ENCODE measurements around the gene MUTYH. TPM values are rescaled to one million over a fixed set of nuclear protein-coding genes. Genes with fewer than 3 reads are reported as not detected.
"Not testable (repeated sequence)": the region's sequence is repeated elsewhere in the genome, so short reads cannot be mapped to it uniquely, and the experiment has no call there.

Gene MUTYH
- polyA plus RNA-seq, 2 donors, result 12.2 to 21.8 TPM

DNA sequence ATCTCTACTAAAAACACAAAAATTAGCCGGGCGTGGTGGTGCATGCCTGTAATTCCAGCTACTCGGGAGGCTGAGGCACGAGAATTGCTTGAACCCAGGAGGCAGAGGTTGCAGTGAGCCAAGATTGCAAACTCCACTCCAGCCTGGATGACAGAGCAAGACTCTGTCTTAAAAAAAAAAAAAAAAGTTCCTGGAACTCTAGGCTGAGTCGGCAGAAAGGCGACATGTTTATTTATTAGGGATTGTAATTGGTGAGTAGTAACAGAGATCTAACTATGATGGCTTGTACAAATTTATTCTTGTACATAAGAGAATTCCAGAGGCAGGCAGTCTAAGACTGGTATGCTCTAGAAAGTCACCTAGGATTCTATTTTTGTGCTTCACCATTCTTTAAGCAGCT lies 49.2 kb downstream of the MUTYH start:
- not testable (repeated sequence) for H3K4me3 ChIP-seq (ENCODE audit: low read depth in 1 of 2, low read length in 2 of 2); H3K36me3 ChIP-seq (ENCODE audit: control insufficient read depth in 2 of 2, insufficient read depth in 2 of 2, low read length in 1 of 2); H3K9me3 ChIP-seq (ENCODE audit: control insufficient read depth in 2 of 2, insufficient read depth in 1 of 2, low read depth in 1 of 2, low read length in 1 of 2); H3K27ac ChIP-seq (ENCODE audit: low read depth in 2 of 2, low read length in 1 of 2); H3K4me1 ChIP-seq (ENCODE audit: control insufficient read depth in 2 of 2, insufficient read depth in 2 of 2, low read length in 1 of 2); H3K27me3 ChIP-seq (ENCODE audit: control insufficient read depth in 1 of 2, insufficient read depth in 2 of 2, low read length in 2 of 2)
- WGBS, 2 donors, result 78 to 82% methylated on average over 6 of the region's 6 CpGs

DNA sequence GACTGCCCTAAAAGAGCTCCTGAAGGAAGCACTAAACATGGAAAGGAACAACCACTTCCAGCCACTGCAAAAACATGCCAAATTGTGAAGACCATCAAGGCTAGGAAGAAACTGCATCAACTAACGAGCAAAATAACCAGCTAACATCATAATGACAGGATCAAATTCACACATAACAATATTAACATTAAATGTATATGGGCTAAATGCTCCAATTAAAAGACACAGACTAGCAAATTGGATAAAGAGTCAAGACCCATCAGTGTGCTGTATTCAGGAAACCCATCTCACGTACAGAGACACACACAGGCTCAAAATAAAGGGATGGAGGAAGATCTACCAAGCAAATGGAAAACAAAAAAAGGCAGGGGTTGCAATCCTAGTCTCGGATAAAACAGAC lies 53.7 kb downstream of the MUTYH start:
- H3K4me3 ChIP-seq (ENCODE audit: low read depth in 1 of 2, low read length in 2 of 2); H3K9me3 ChIP-seq (ENCODE audit: control insufficient read depth in 2 of 2, insufficient read depth in 1 of 2, low read depth in 1 of 2, low read length in 1 of 2); H3K36me3 ChIP-seq (ENCODE audit: control insufficient read depth in 2 of 2, insufficient read depth in 2 of 2, low read length in 1 of 2); H3K27me3 ChIP-seq (ENCODE audit: control insufficient read depth in 1 of 2, insufficient read depth in 2 of 2, low read length in 2 of 2); H3K4me1 ChIP-seq (ENCODE audit: control insufficient read depth in 2 of 2, insufficient read depth in 2 of 2, low read length in 1 of 2); H3K27ac ChIP-seq (ENCODE audit: low read depth in 2 of 2, low read length in 1 of 2): not testable (repeated sequence)
- 65 to 77% methylated on average over 2 of the region's 3 CpGs for WGBS, 2 donors

DNA sequence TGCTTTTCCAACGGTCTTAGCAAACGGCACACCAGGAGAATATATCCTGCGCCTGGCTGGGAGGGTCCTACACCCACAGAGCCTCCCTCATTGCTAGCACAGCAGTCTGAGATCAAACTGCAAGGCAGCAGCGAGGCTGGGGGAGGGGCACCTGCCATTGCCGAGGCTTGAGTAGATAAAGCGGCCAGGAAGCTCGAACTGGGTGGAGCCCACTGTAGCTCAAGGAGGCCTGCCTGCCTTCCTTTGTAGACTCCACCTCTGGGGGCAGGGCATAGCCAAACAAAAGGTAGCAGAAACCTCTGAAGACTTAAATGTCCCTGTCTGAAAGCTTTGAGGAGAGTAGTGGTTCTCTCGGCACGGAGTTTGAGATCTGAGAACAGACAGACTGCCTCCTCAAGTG lies 55.4 kb downstream of the MUTYH start:
- not testable (repeated sequence) for H3K4me1 ChIP-seq (ENCODE audit: control insufficient read depth in 2 of 2, insufficient read depth in 2 of 2, low read length in 1 of 2); H3K4me3 ChIP-seq (ENCODE audit: low read depth in 1 of 2, low read length in 2 of 2); H3K36me3 ChIP-seq (ENCODE audit: control insufficient read depth in 2 of 2, insufficient read depth in 2 of 2, low read length in 1 of 2); H3K9me3 ChIP-seq (ENCODE audit: control insufficient read depth in 2 of 2, insufficient read depth in 1 of 2, low read depth in 1 of 2, low read length in 1 of 2); H3K27ac ChIP-seq (ENCODE audit: low read depth in 2 of 2, low read length in 1 of 2); H3K27me3 ChIP-seq (ENCODE audit: control insufficient read depth in 1 of 2, insufficient read depth in 2 of 2, low read length in 2 of 2)
- 85 to 89% methylated on average over 9 of the region's 9 CpGs for WGBS, 2 donors

DNA sequence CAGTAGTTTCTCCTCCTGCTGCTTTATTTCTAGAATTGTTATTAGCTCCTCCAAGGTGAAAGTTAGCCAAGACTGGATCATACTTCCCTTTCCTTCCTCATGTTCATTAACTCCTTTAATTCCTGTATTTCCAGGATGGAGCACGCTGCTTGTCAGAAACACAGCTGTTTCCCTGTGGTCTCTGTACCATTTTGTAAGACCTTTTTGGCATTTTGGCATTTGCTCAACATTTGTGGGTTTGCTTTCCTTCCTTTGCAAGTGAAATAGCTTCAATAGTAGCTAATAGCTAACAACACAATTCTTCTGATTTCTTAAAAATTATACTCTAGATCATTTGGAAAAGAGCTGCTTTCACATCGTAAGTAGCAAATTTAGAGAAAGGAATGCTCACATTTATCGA lies 57.9 kb downstream of the MUTYH start:
- Histone ChIP-seq H3K9me3 (ENCODE audit: control insufficient read depth in 2 of 2, insufficient read depth in 1 of 2, low read depth in 1 of 2, low read length in 1 of 2) (no peaks in the 10 kb centered on the region), H3K36me3 (ENCODE audit: control insufficient read depth in 2 of 2, insufficient read depth in 2 of 2, low read length in 1 of 2) (no peaks in the 10 kb centered on the region), H3K4me3 (ENCODE audit: low read depth in 1 of 2, low read length in 2 of 2) (no peak overlapping the region), H3K27ac (ENCODE audit: low read depth in 2 of 2, low read length in 1 of 2) (no peak overlapping the region), H3K27me3 (ENCODE audit: control insufficient read depth in 1 of 2, insufficient read depth in 2 of 2, low read length in 2 of 2) (no peaks in the 10 kb centered on the region), H3K4me1 (ENCODE audit: control insufficient read depth in 2 of 2, insufficient read depth in 2 of 2, low read length in 1 of 2) (no peaks in the 10 kb centered on the region)
- WGBS, 2 donors, result 68 to 69% methylated on average over 3 of the region's 3 CpGs

Other genes starting within 250 kb of the MUTYH start
- gene ZSWIM5, start 133.8 kb downstream of the MUTYH start, polyA plus RNA-seq, result under 1 TPM; 0.41 to 0.71 TPM
- 1 to 10 TPM; 2.7 to 5.2 TPM for gene HPDL, start 13.5 kb downstream of the MUTYH start, polyA plus RNA-seq
- gene TOE1, start 270 bp downstream of the MUTYH start, polyA plus RNA-seq, result 1 to 10 TPM; 4.4 to 8.0 TPM
- 1 to 10 TPM; 4.0 to 4.3 TPM for gene TESK2, start 150.7 kb upstream of the MUTYH start, polyA plus RNA-seq
- gene CCDC163, start 159.6 kb upstream of the MUTYH start, polyA plus RNA-seq, result 1 to 10 TPM in 1 of 2 donors, under 1 TPM in 1; 0.79 to 1.2 TPM
- 1 to 10 TPM; 1.5 to 2.2 TPM for gene MMACHC, start 159.9 kb upstream of the MUTYH start, polyA plus RNA-seq
- 1,000 to 10,000 TPM; 1,018 to 1,250 TPM for gene PRDX1, start 181.4 kb upstream of the MUTYH start, polyA plus RNA-seq
- 100 to 1,000 TPM; 212 to 242 TPM for gene AKR1A1, start 210.4 kb upstream of the MUTYH start, polyA plus RNA-seq
- gene NASP, start 243.6 kb upstream of the MUTYH start, polyA plus RNA-seq, result 10 to 100 TPM; 94.2 to 96.9 TPM